Left lung (tissue), 10 donors: Measurements from ENCODE around the gene IER5. TPM values are rescaled to one million over a fixed set of nuclear protein-coding genes. Genes with fewer than 3 reads are reported as not detected.

Source experiments
- ATAC-seq: fragments of 200-7000 bp; cut with Tn5 transposase; one replicate; pipeline ENCODE4 v1.9.1; 2020; ENCODE audit warnings: moderate library complexity
- DNase-seq, 4 donors: peaks; one replicate each; pipeline ENCODE4 v3.0.0-alpha.2; 2013 to 2020
- H3K27ac ChIP-seq, 2 donors: fragments of 200-600 bp; sonication (generic) in 1 of 2; one replicate each; pipeline versions ENCODE4 v1.5.0 to v1.8.0; 2020 to 2021
- H3K27me3 ChIP-seq, 2 donors: fragments of 200-600 bp; sonication (generic) in 1 of 2; one replicate each; pipeline versions ENCODE4 v1.5.0 to v1.8.0; 2020 to 2021
- H3K36me3 ChIP-seq, 2 donors: fragments of 200-600 bp; sonication (generic) in 1 of 2; one replicate each; pipeline versions ENCODE4 v1.5.0 to v1.8.0; 2020 to 2021
- H3K4me1 ChIP-seq, 2 donors: fragments of 200-600 bp; one replicate each; pipeline ENCODE4 v1.8.0; 2021
- H3K4me3 ChIP-seq, 2 donors: fragments of 200-600 bp; sonication (generic) in 1 of 2; one replicate each; pipeline versions ENCODE4 v1.5.0 to v1.8.0; 2020 to 2021; ENCODE audit warnings: mild to moderate bottlenecking in 1 of 2
- H3K9me3 ChIP-seq, 2 donors: fragments of 200-600 bp; sonication (generic) in 1 of 2; one replicate each; pipeline versions ENCODE4 v1.5.0 to v1.8.0; 2020 to 2021
- intact Hi-C, 2 donors: fragments of 100-400 bp; cut with DNase I; formaldehyde crosslinking; loops; one replicate each; pipeline versions ENCODE4 v1.11.2 to v1.14.2; 2022
- polyA plus RNA-seq, 6 donors: library from polyadenylated mRNA; unstranded; fragments of 120-200 nt; gene quantifications; one replicate each; pipeline ENCODE4 v1.2.1, GENCODE V29; 2013; ENCODE audit not compliant: insufficient read length in 6 of 6
- total RNA-seq, 2 donors: library from RNA; stranded (reverse); fragmentation: NEBNext Ultra II Directional; extraction: Animal tissue kit (Norgen Biotek cat#: 25700); gene quantifications; one replicate each; pipeline ENCODE4 v1.2.1, GENCODE V29; 2021
- TF ChIP-seq, protein P1 (sequence below), 2 donors: fragments of 200-600 bp; sonication (generic) in 1 of 2; IDR thresholded peaks; one replicate each; pipeline versions ENCODE4 v1.5.0 to v1.8.0; 2021; ENCODE audit warnings: antibody characterized with exemption in 2 of 2
- donor health status: DM: no; HTN: yes; CAD: no.
- donor health status: DM: no; HTN: no; CAD: no.

The IER5 gene
- total and polyA plus RNA-seq, 8 donors = 5.3 to 26.6 (median 10.6) TPM

DNA sequence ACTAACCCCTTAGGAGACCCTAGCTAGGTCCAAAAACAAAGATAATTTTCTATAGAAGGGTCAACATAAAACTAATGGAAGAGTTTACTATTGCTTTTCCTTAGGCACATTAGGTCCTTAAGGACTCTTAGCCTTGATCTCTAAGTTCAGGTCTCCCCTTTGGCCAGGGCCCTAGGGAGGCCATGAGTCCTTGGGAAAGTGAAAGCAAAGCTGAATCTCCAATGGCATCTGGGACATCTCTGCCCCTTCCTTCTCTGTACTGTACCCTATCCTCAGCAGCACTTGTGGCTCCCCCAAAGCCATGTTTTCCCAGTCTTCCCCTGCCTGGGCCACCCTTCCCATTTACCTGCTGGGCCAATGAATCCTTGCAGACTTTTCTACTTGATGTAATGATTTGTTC is 14.3 kb downstream of the IER5 start:
- TF ChIP-seq, protein P1, sequence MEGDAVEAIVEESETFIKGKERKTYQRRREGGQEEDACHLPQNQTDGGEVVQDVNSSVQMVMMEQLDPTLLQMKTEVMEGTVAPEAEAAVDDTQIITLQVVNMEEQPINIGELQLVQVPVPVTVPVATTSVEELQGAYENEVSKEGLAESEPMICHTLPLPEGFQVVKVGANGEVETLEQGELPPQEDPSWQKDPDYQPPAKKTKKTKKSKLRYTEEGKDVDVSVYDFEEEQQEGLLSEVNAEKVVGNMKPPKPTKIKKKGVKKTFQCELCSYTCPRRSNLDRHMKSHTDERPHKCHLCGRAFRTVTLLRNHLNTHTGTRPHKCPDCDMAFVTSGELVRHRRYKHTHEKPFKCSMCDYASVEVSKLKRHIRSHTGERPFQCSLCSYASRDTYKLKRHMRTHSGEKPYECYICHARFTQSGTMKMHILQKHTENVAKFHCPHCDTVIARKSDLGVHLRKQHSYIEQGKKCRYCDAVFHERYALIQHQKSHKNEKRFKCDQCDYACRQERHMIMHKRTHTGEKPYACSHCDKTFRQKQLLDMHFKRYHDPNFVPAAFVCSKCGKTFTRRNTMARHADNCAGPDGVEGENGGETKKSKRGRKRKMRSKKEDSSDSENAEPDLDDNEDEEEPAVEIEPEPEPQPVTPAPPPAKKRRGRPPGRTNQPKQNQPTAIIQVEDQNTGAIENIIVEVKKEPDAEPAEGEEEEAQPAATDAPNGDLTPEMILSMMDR (IDR thresholded peaks at IDR 0.05) = no peak
- peaks cover 0 to 14% of the 10 kb centered on the region in 2 donors for H3K27me3 ChIP-seq
- peaks cover 19 to 76% of the 10 kb centered on the region in 2 donors for H3K4me1 ChIP-seq
- no peak for ATAC-seq
- no peak overlapping the region for H3K27ac ChIP-seq
- intact Hi-C loops = no loop called here
- H3K9me3 ChIP-seq = no peaks in the 10 kb centered on the region
- H3K36me3 ChIP-seq = no peaks in the 10 kb centered on the region
- DNase-seq = no peak
- no peak overlapping the region for H3K4me3 ChIP-seq

DNA sequence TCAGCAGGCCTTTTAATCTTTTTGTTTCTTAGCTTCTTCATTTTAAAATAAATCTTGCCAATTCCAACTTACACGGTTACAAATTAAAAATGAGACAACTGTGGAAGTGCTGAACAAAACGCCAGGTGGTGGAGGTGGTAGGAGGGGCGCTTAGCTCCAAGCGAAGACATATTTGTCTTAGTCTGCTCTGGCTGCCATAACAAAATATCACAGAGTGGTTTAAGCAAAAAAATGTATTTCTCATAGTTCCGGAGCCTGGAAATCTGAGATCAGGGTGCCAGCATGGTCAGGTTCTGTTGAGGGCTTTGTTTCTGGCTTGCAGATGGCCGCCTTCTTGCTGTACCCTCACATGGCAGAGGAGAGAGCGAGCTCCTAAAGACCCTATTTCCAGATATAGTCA is 14.9 kb downstream of the IER5 start:
- Histone ChIP-seq H3K4me1 (peaks cover 19 to 76% of the 10 kb centered on the region in 2 donors), H3K36me3 (no peaks in the 10 kb centered on the region), H3K9me3 (no peaks in the 10 kb centered on the region), H3K27me3 (peaks cover 0 to 14% of the 10 kb centered on the region in 2 donors), H3K27ac (peak overlapping the region in 1 of 2 donors; percentile 93), H3K4me3 (no peak overlapping the region)
- ATAC-seq (no peak), DNase-seq (no peak)
- TF ChIP-seq, protein P1 (IDR thresholded peaks at IDR 0.05) = no peak
- intact Hi-C loops = no loop called here

DNA sequence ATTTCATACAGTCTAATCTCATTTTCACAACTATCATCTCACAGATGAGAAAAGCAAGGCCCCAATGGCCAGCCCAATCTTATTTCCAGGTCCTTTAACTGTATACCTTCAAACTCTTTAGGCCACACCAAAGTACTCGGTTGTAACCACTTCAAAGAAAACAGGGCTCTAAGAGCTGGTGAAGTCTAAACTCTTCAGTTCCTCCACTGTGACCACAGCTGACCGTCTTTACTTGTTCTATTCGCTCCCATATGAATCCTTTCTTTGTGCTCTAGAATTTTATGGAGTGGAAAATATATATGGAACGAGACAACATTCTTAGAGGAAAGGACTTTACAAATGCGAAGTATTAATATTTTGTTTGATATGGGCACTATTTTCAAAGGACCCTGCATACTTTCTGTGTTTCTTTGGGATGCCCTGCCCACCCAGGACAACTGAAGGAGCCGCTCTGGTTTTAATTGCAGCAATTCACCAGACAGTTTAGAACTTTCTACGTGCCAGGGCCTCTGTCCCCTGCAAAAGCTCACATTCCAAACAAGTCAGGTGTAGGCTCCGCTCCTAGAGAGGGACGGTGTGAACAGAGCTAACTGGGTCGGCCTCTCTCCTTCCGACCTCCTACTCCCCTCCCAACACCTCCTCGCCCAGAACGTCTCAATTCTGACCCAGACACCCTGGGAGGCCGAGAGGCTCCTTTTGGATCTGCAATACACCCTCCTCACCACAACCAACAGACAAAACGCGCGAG is 15.7 kb downstream of the IER5 start:
- intact Hi-C loops = no loop called here

DNA sequence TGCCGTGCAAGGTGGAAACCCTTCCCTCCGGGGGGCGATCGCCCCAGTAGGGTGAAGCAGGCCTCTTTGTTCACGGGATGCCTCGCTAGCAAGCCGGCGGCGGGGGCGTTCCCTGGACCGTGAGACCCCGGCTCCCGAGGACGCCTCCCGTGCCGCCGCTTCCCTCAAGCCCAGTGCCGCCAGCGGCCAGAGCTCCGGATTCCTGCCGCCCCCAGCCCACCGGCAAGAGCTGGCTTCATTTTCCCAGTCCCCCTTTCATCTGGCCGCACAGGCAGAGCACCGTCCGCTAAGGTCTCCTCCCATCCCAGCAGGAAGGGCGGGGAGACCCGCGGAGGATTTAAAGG is 16.3 kb downstream of the IER5 start:
- no peaks in the 10 kb centered on the region for H3K36me3 ChIP-seq
- H3K9me3 ChIP-seq = no peaks in the 10 kb centered on the region
- peaks cover 14 to 67% of the 10 kb centered on the region in 2 donors for H3K4me1 ChIP-seq
- H3K4me3 ChIP-seq = peak overlapping the region; percentile 67 to 72
- ATAC-seq (no peak), DNase-seq (no peak)
- intact Hi-C loops = no loop called here
- H3K27ac ChIP-seq = peak overlapping the region; percentile 87 to 93
- TF ChIP-seq, protein P1 (IDR thresholded peaks at IDR 0.05) = peak in 1 of 2 donors; percentile 6
- H3K27me3 ChIP-seq = peaks cover 0 to 13% of the 10 kb centered on the region in 2 donors

More for the DNA sequence above, 15.7 kb downstream of the IER5 start:
- Histone ChIP-seq H3K36me3 (no peaks in the 10 kb centered on the region), H3K27me3 (peaks cover 0 to 14% of the 10 kb centered on the region in 2 donors), H3K9me3 (no peaks in the 10 kb centered on the region), H3K4me3 (peak overlapping the region; percentile 67 to 72), H3K4me1 (peaks cover 18 to 72% of the 10 kb centered on the region in 2 donors), H3K27ac (peak overlapping the region; percentile 87 to 93)
- TF ChIP-seq, protein P1 (IDR thresholded peaks at IDR 0.05) = peak in 1 of 2 donors; percentile 14
- DNase-seq = no peak
- ATAC-seq = peak; percentile 45

DNA sequence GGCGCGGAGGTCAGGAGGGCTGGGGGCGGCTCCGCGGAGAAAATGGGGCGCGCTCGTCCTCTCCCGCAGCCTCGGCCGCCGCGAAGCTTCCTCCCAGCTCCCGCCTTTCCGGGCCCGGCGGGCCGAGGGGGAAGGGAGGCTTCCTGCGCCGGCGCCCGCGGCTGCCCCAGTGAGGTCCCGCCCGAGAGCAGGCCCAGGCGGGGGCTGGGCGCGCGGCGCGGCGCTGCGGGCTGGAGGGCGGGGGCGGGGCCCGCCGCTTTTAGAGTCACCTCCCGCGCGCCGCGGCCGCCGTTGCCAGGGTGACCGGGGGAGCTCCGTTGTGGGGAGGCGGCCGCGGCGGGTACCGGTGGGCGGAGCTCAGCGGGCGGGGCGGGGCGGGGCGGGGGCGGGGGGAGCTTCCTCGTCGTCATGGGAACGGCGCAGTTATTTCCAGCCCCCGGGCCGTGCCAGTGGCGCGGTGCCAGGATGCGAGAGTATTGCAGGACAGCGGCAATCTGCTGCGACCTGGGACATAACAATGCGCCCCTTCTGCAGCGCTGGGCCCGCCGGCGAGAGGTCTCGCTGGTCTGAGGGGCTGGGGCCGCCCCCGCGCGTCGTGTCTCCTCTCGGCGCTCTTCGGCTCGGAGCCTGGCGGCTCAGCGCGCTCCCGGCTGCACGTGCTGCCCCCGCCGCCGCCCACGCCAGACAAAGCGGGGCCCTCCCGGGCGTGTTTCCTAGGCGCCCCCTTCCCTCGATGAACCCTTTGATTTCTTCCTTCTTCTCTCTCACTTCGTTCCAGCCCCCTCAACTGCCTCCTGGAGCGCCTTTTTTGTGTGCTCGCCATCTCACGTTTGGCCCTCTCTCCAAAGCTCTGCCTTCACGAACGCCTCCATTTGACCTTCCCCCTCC is 16.9 kb downstream of the IER5 start:
- TF ChIP-seq, protein P1 (IDR thresholded peaks at IDR 0.05) = no peak
- peak overlapping the region; percentile 87 to 93 for H3K27ac ChIP-seq
- DNase-seq (peak; percentile 88 to 100 (median 96)), ATAC-seq (peak; percentile 94)
- intact Hi-C loops = no loop called here
- H3K9me3 ChIP-seq = no peaks in the 10 kb centered on the region
- H3K27me3 ChIP-seq = peaks cover 0 to 11% of the 10 kb centered on the region in 2 donors
- H3K4me3 ChIP-seq = peak overlapping the region; percentile 67 to 72
- H3K36me3 ChIP-seq = no peaks in the 10 kb centered on the region
- H3K4me1 ChIP-seq = peaks cover 14 to 61% of the 10 kb centered on the region in 2 donors
